MCF 10A (cell line): ENCODE data around the gene IRX1. TPM values are rescaled to one million over a fixed set of nuclear protein-coding genes. Genes with fewer than 3 reads are reported as not detected.

ENCODE experiments used
- Bru-seq: library from RNA; stranded (reverse); fragments of 400-500 nt; gene quantifications from one replicate; lab custom pipeline; 2021; lab: Mats Ljungman, UMichigan
- BruChase-seq, 2 experiments: library from RNA; stranded (reverse); fragments of 400-500 nt; gene quantifications; one replicate each; lab custom pipeline; 2021; lab: Mats Ljungman, UMichigan
- BruUV-seq: library from RNA; stranded (reverse); fragments of 400-500 nt; replicated peaks from 2 replicates; lab custom pipeline; 2021; lab: Mats Ljungman, UMichigan
- CTCF ChIA-PET: fragments of 300-600 bp; sonication (Branson Sonifier 250); formaldehyde crosslinking; extraction: SDS; loops from one replicate; lab custom pipeline; 2021; ENCODE audit warnings: antibody characterized with exemption, inconsistent platforms; lab: Yijun Ruan, JAX
- POLR2A ChIA-PET: fragments of 300-600, 350-650 bp; sonication (Branson Sonifier 250); formaldehyde crosslinking; extraction: SDS; loops from one replicate; lab custom pipeline; 2020; ENCODE audit warnings: antibody characterized with exemption, inconsistent platforms; lab: Yijun Ruan, JAX
- DNase-seq: peaks from one replicate; pipeline ENCODE4 v3.0.0-alpha.2; 2018; ENCODE audit not compliant: unreplicated experiment
- H3K27ac Mint-ChIP-seq: one replicate; pipeline ENCODE4 v1.8.0; 2022; ENCODE audit warnings: mild to moderate bottlenecking, low read depth, mixed read lengths; ENCODE audit not compliant: unreplicated experiment
- H3K27me3 Mint-ChIP-seq: one replicate; pipeline ENCODE4 v1.8.0; 2022; ENCODE audit warnings: mixed read lengths; ENCODE audit not compliant: insufficient read depth, unreplicated experiment
- H3K36me3 Mint-ChIP-seq: one replicate; pipeline ENCODE4 v1.8.0; 2022; ENCODE audit warnings: mild to moderate bottlenecking, moderate library complexity, mixed read lengths; ENCODE audit not compliant: insufficient read depth, unreplicated experiment
- H3K4me1 Mint-ChIP-seq: one replicate; pipeline ENCODE4 v1.8.0; 2022; ENCODE audit warnings: mixed read lengths; ENCODE audit not compliant: insufficient read depth, unreplicated experiment
- H3K4me3 Mint-ChIP-seq: one replicate; pipeline ENCODE4 v1.8.0; 2022; ENCODE audit warnings: mild to moderate bottlenecking, moderate library complexity, mixed read lengths; ENCODE audit not compliant: unreplicated experiment
- H3K9me3 Mint-ChIP-seq: one replicate; pipeline ENCODE4 v1.8.0; 2022; ENCODE audit warnings: mixed read lengths; ENCODE audit not compliant: unreplicated experiment
- intact Hi-C: fragments of 100-400 bp; cut with micrococcal nuclease; formaldehyde crosslinking; loops from 2 replicates; pipeline ENCODE4 v1.14.1; 2022
- long read RNA-seq: library from polyadenylated mRNA; stranded (forward); transcript quantifications from one replicate; pipeline ENCODE4 v2.0.0, GENCODE V29; 2022
- total RNA-seq: library from RNA; stranded (reverse); gene quantifications from 2 replicates; pipeline ENCODE4 v1.2.3, GENCODE V29; 2022
- TF ChIP-seq, protein P1 (sequence below): fragments of 200-600 bp; IDR thresholded peaks from one replicate; pipeline ENCODE4 v1.8.0; 2022; ENCODE audit warnings: antibody characterized with exemption, mild to moderate bottlenecking; ENCODE audit not compliant: unreplicated experiment

IRX1 gene
- 13.8 and 15.5 TPM in 2 replicates for total RNA-seq
- Bru-seq, nascent RNA, result percentile 62 among the genes with signal in this experiment
- percentile 38 among the genes with signal in this experiment for BruChase-seq, experiment 1, labeled RNA remaining after a 6-hour chase
- percentile 60 among the genes with signal in this experiment for BruChase-seq, experiment 2, labeled RNA remaining after a 2-hour chase
- long read RNA-seq, transcript IRX1-201 (4 exons, 1,858 nt), result major isoform, 5 of 6 reads
- long read RNA-seq, partial matches to known transcripts, result 0 of 6 reads
- long read RNA-seq, other reads (novel, unspliced or antisense), result 1 of 6 reads

- POLR2A ChIA-PET, result interaction anchor here (0.7 to 4.1 kb wide), 8 partner anchors 17 to 851 kb away, joined by 3 to 43 read pairs (median 4); partner anchors contain the start of gene IRX2
- CTCF ChIA-PET, result interaction anchor here (0.6 to 0.7 kb wide), 2 partner anchors 434 to 834 kb away, joined by 4 read pairs; no protein-coding TSS in a partner anchor
- Mint-ChIP-seq H3K27ac (peak within 1 kb of the TSS; percentile 93), H3K4me1 (peaks cover 8% of the 10 kb centered on the region), H3K27me3 (no peaks in the 10 kb centered on the region), H3K4me3 (peak within 1 kb of the TSS; percentile 79), H3K36me3 (peaks cover 9% of the 10 kb centered on the region), H3K9me3 (no peaks in the 10 kb centered on the region)
- intact Hi-C loops, result loop anchor here (5.0 to 10.0 kb wide), 5 partner anchors 283 to 1270 kb away; no protein-coding TSS in a partner anchor
- TF ChIP-seq, protein P1, sequence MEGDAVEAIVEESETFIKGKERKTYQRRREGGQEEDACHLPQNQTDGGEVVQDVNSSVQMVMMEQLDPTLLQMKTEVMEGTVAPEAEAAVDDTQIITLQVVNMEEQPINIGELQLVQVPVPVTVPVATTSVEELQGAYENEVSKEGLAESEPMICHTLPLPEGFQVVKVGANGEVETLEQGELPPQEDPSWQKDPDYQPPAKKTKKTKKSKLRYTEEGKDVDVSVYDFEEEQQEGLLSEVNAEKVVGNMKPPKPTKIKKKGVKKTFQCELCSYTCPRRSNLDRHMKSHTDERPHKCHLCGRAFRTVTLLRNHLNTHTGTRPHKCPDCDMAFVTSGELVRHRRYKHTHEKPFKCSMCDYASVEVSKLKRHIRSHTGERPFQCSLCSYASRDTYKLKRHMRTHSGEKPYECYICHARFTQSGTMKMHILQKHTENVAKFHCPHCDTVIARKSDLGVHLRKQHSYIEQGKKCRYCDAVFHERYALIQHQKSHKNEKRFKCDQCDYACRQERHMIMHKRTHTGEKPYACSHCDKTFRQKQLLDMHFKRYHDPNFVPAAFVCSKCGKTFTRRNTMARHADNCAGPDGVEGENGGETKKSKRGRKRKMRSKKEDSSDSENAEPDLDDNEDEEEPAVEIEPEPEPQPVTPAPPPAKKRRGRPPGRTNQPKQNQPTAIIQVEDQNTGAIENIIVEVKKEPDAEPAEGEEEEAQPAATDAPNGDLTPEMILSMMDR, result no peak
- TSS peak; percentile 41 for BruUV-seq
- DNase-seq, result peak; percentile 80
Measured at GRCh38 chr5:3595006-3595961, at the start of gene IRX1. IRX1 (plus strand) TSS chr5:3595832; CDS start chr5:3596106, 274 bp downstream.

DNA sequence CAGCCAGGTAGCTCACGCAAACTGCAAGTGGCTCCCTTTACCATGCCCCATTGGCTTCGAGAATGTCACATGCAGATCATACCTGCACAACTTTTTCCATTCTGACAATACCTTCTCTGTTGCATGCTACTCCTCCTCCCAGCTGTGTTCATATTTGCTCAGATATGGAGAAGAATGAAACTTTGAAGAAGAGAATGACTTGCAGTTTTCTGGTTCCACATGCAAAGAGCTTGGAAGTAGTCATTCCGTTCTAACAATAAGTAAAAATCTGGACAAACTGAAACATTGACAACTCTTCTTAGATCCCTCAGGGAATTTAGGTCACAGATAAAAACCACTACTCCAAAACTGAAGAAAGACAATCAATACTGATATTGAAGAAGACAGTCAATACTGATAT, 49.6 kb upstream of the IRX1 start:
- Mint-ChIP-seq H3K27me3 (no peaks in the 10 kb centered on the region), H3K4me1 (peaks cover 4% of the 10 kb centered on the region), H3K4me3 (no peak overlapping the region), H3K36me3 (no peaks in the 10 kb centered on the region), H3K27ac (no peak overlapping the region), H3K9me3 (no peaks in the 10 kb centered on the region)
- no peak for DNase-seq
- TF ChIP-seq, protein P1, result no peak
- ChIA-PET POLR2A (no interaction called here), CTCF (interaction anchor here (0.6 kb wide), 1 partner anchor 1317 kb away, joined by 3 read pairs; no protein-coding TSS in a partner anchor)
- no TSS peak for BruUV-seq
- intact Hi-C loops, result no loop called here

DNA sequence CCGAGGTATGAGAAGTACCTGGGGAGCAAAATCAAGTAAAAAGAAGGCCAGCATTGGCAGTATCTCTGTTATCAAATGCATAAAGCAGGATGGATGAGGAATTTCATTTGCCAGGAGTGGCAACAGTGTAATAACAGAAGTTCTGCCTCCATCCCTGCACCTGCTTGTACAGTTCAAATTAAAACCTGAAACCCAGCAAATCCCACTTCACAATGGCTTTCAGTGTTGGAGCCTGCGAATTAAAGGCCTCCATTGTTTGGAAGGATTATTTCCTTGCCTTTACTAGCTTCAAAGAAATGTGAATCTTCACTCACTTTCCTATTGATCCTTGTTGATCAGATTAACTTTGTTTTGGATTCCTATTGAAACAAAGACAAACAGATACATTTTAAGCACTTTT, 31.5 kb upstream of the IRX1 start:
- H3K4me1 Mint-ChIP-seq, result no peaks in the 10 kb centered on the region
- CTCF ChIA-PET, result interaction anchor here (0.6 kb wide), 1 partner anchor 1640 kb away, joined by 3 read pairs; no protein-coding TSS in a partner anchor
- POLR2A ChIA-PET, result interaction anchor here (0.5 kb wide), 1 partner anchor 31 kb away, joined by 3 read pairs; no protein-coding TSS in a partner anchor
- peaks cover 34% of the 10 kb centered on the region for H3K9me3 Mint-ChIP-seq
- intact Hi-C loops, result no loop called here
- no peak overlapping the region for H3K27ac Mint-ChIP-seq
- BruUV-seq, result no TSS peak
- H3K4me3 Mint-ChIP-seq, result no peak overlapping the region
- DNase-seq, result no peak
- no peaks in the 10 kb centered on the region for H3K27me3 Mint-ChIP-seq
- peaks cover 5% of the 10 kb centered on the region for H3K36me3 Mint-ChIP-seq
- TF ChIP-seq, protein P1, result no peak
